ENCODE results near the gene TIMM44.

DNA sequence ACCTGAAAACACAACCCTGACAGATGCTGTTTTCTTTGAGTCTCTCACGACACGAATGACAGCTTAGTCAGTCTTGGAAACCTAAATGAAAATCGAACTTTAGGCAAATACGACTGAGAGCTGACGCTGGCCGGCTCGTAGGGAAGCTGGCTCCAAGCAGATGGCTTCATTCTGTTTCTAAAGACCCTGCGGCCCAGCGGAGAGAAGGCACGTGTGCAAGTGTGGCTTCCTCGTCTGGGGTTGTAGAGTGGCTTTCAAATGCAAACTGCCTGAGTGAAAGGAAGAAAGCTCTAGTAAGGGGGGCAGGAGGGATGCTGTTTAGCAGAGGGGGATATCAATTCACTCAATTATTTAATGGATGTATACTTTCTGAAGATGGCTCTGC, 26.1 kb upstream of the TIMM44 start:
- TF ChIP-seq, protein P1, sequence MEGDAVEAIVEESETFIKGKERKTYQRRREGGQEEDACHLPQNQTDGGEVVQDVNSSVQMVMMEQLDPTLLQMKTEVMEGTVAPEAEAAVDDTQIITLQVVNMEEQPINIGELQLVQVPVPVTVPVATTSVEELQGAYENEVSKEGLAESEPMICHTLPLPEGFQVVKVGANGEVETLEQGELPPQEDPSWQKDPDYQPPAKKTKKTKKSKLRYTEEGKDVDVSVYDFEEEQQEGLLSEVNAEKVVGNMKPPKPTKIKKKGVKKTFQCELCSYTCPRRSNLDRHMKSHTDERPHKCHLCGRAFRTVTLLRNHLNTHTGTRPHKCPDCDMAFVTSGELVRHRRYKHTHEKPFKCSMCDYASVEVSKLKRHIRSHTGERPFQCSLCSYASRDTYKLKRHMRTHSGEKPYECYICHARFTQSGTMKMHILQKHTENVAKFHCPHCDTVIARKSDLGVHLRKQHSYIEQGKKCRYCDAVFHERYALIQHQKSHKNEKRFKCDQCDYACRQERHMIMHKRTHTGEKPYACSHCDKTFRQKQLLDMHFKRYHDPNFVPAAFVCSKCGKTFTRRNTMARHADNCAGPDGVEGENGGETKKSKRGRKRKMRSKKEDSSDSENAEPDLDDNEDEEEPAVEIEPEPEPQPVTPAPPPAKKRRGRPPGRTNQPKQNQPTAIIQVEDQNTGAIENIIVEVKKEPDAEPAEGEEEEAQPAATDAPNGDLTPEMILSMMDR (IDR thresholded peaks at IDR 0.05 in 4 of 5, conservative IDR thresholded peaks at IDR 0.05 in 1 of 5), result no peak
- no peak for TF ChIP-seq POLR2A (IDR thresholded peaks at IDR 0.05)

All from gastrocnemius medialis (tissue), 4 donors.